GM21825 (cell line): ENCODE data around the gene MAD1L1.

Experiments used
- ATAC-seq: cut with Tn5 transposase; IDR thresholded peaks from one replicate; pipeline ENCODE4 v1.9.1; 2021; ENCODE audit warnings: mild to moderate bottlenecking, moderate library complexity; ENCODE audit not compliant: unreplicated experiment

Gene MAD1L1

GRCh38 chr7:2120251-2120660 lies 112.5 kb downstream of the MAD1L1 start:
- ATAC-seq: no peak

GRCh38 chr7:2118630-2119190 lies 114.0 kb downstream of the MAD1L1 start:
- ATAC-seq: no peak

GRCh38 chr7:2118056-2118455 lies 114.7 kb downstream of the MAD1L1 start:
- no peak for ATAC-seq

- no peak for ATAC-seq
Observed at GRCh38 chr7:2117646-2118045, 115.1 kb downstream of the MAD1L1 start.

- ATAC-seq: no peak
Observed at GRCh38 chr7:2116989-2117591, 115.7 kb downstream of the MAD1L1 start.

- no peak for ATAC-seq
Observed at GRCh38 chr7:2116448-2116810, 116.3 kb downstream of the MAD1L1 start.

GRCh38 chr7:2115760-2116447 lies 116.8 kb downstream of the MAD1L1 start:
- ATAC-seq: no peak

- no peak for ATAC-seq
Observed at GRCh38 chr7:2114926-2115759, 117.6 kb downstream of the MAD1L1 start.

- ATAC-seq: no peak
Observed at GRCh38 chr7:2114052-2114451, 118.7 kb downstream of the MAD1L1 start.

- no peak for ATAC-seq
Observed at GRCh38 chr7:2112261-2113198, 120.2 kb downstream of the MAD1L1 start.

- no peak for ATAC-seq
Observed at GRCh38 chr7:2111568-2111967, 121.2 kb downstream of the MAD1L1 start.

- no peak for ATAC-seq
Observed at GRCh38 chr7:2110610-2111396, 121.9 kb downstream of the MAD1L1 start.

GRCh38 chr7:2109936-2110609 lies 122.7 kb downstream of the MAD1L1 start:
- ATAC-seq: no peak

GRCh38 chr7:2109251-2109872 lies 123.4 kb downstream of the MAD1L1 start:
- no peak for ATAC-seq

GRCh38 chr7:2108501-2109250 lies 124.1 kb downstream of the MAD1L1 start:
- ATAC-seq: no peak

GRCh38 chr7:2108071-2108455 lies 124.7 kb downstream of the MAD1L1 start:
- ATAC-seq: no peak

GRCh38 chr7:2107386-2108070 lies 125.2 kb downstream of the MAD1L1 start:
- no peak for ATAC-seq
